ENCODE data around the gene TMC6.

DNA sequence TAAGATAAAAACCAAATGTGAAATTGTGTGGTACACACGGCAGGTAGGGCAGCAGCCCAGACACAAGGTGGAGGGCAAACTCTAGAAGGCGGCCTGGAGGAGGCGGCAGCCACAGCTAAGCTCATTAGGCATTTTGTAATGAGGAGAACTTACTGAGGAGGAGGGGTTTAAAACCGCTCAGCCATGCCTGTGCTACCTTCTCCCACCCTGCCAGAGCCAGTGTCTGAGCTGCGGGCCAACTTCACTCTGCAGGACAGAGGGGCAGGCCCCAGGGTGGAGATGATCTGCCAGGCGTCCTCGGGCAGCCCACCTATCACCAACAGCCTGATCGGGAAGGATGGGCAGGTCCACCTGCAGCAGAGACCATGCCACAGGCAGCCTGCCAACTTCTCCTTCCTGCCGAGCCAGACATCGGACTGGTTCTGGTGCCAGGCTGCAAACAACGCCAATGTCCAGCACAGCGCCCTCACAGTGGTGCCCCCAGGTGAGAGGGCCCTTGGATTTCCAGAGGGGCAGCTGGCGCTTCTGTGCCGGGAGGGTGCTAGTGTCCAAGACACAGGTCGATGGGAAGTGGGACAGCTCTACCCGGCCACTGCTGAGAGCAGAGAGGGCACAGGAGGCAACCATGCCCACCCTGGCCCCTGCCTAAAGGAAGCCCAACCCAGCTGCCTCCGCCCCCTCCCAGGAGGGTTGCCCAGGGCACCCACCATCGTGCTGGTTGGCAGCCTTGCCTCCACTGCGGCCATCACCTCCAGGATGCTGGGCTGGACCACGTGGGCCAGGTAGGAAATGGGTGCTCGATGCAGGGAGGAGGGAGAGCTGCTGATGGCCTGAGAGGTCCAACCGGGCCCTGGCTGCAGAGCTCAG is 35.6 kb upstream of the TMC6 start:
- TF ChIP-seq CTCF (IDR thresholded peaks at IDR 0.05), result no peak
- TF ChIP-seq POLR2A (IDR thresholded peaks at IDR 0.05), result no peak
